ENCODE measurements around the gene CDKAL1. TPM values are rescaled to one million over a fixed set of nuclear protein-coding genes. Genes with fewer than 3 reads are reported as not detected.

Gene CDKAL1
- total and polyA plus RNA-seq, 9 of the 15 experiments (the other 6 are each of a cell fraction or from before 2014, with no cell fraction given), result 11.2 to 36.3 (median 20.1) TPM

GRCh38 chr6:20811109-20811761 is 277.0 kb downstream of the CDKAL1 start:
- H4K20me1 ChIP-seq (replicated peaks; ENCODE audit: control insufficient read depth, insufficient read depth, low read length), result no peaks in the 10 kb centered on the region
- ATAC-seq, result peak; percentile 97
- no TSS peak for BruUV-seq (replicated peaks)
- WGBS (ENCODE audit: insufficient coverage, low coverage, missing lambda C conversion rate), result 0% methylated on average over 6 of the region's 6 CpGs
- intact Hi-C loops (cut with micrococcal nuclease) (no loop called here), in situ Hi-C loops (cut with MboI) (no loop called here)
- H3K27me3 ChIP-seq (ENCODE audit: control insufficient read depth in 2 of 2, insufficient read depth in 2 of 2, low read length in 2 of 2), result no peaks in the 10 kb centered on the region
- peaks cover 8 to 20% of the 10 kb centered on the region in 2 experiments for H3K4me1 ChIP-seq (replicated peaks in 1 of 2; ENCODE audit: control insufficient read depth in 2 of 2, insufficient read depth in 2 of 2, low read length in 2 of 2)
- CTCF ChIA-PET (ENCODE audit: low intra/inter-chr PET ratio), result no interaction called here
- POLR2A ChIA-PET, result interaction anchor here (1.0 to 1.6 kb wide), 4 partner anchors 8 to 21 kb away, joined by 3 to 5 read pairs (median 4); no protein-coding TSS in a partner anchor
- H3K79me2 ChIP-seq (ENCODE audit: control insufficient read depth, insufficient read depth, low read length), result no peaks in the 10 kb centered on the region
- H3K36me3 ChIP-seq (ENCODE audit: control insufficient read depth, insufficient read depth, low read length), result no peaks in the 10 kb centered on the region; the same call in 2 of the 3 replicates
- H3K4me3 ChIP-seq, result no peak overlapping the region
- H3K9me1 ChIP-seq (ENCODE audit: control insufficient read depth, insufficient read depth, low read length), result no peaks in the 10 kb centered on the region
- H3K9ac ChIP-seq (ENCODE audit: insufficient read depth in 1 of 2, low read depth in 2 of 2, low read length in 2 of 2), result peak overlapping the region in 1 of 2 experiments; percentile 56; a peak in 2 of 4 replicates
- H3K27ac ChIP-seq (ENCODE audit: extremely low read depth, low read depth, low read length), result peak overlapping the region; percentile 80
- DNase-seq (ENCODE audit: extremely low read depth in 1 of 4, low spot score in 3 of 4), result peak; percentile 58 to 91 (median 76)
- FAIRE-seq, result peak; percentile 95
- peak overlapping the region; percentile 35 for H2AFZ ChIP-seq (ENCODE audit: low read depth, low read length)
- H3K4me2 ChIP-seq (ENCODE audit: insufficient read depth, low read length), result peak overlapping the region; percentile 61
- no peaks in the 10 kb centered on the region for H3K9me3 ChIP-seq (replicated peaks; ENCODE audit: control insufficient read depth, insufficient read depth, low read depth, low read length)
- peak; percentile 85 for TF ChIP-seq C11orf30 (IDR thresholded peaks at IDR 0.05; ENCODE audit: low read depth)
- TF ChIP-seq GATAD2A (IDR thresholded peaks at IDR 0.05), result peak; percentile 83
- peak in 1 of 2 experiments; percentile 83; a peak in 1 of 4 replicates for TF ChIP-seq TBL1XR1 (IDR thresholded peaks at IDR 0.05; ENCODE audit: low read length in 2 of 2)
- peak; percentile 87 for TF ChIP-seq EP300 (IDR thresholded peaks at IDR 0.05; ENCODE audit: low read length)
- peak; percentile 74; the same call in 1 of the 2 replicates for TF ChIP-seq LEF1 (IDR thresholded peaks at IDR 0.05)
- 0 out of 2 replicates have a peak, but pooled peaks have one; percentile 10 for TF ChIP-seq L3MBTL2 (IDR thresholded peaks at IDR 0.05)
- TF ChIP-seq, protein P1, sequence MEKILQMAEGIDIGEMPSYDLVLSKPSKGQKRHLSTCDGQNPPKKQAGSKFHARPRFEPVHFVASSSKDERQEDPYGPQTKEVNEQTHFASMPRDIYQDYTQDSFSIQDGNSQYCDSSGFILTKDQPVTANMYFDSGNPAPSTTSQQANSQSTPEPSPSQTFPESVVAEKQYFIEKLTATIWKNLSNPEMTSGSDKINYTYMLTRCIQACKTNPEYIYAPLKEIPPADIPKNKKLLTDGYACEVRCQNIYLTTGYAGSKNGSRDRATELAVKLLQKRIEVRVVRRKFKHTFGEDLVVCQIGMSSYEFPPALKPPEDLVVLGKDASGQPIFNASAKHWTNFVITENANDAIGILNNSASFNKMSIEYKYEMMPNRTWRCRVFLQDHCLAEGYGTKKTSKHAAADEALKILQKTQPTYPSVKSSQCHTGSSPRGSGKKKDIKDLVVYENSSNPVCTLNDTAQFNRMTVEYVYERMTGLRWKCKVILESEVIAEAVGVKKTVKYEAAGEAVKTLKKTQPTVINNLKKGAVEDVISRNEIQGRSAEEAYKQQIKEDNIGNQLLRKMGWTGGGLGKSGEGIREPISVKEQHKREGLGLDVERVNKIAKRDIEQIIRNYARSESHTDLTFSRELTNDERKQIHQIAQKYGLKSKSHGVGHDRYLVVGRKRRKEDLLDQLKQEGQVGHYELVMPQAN (IDR thresholded peaks at IDR 0.05; ENCODE audit: borderline replicate concordance), result peak; percentile 59; the same call in 1 of the 2 replicates
- 0 out of 2 replicates have a peak, but pooled peaks have one; percentile 39 for TF ChIP-seq THRAP3 (IDR thresholded peaks at IDR 0.05; ENCODE audit: borderline replicate concordance)
- TF ChIP-seq LCOR (CRISPR knock-in tag; IDR thresholded peaks at IDR 0.05), result peak; percentile 73; the same call in 1 of the 2 replicates
- peak; percentile 44; the same call in 1 of the 2 replicates for TF ChIP-seq NFRKB (IDR thresholded peaks at IDR 0.05; ENCODE audit: low read depth)
- TF ChIP-seq ZNF175 (CRISPR knock-in tag; IDR thresholded peaks at IDR 0.05; ENCODE audit: low read depth), result peak; percentile 66; the same call in 1 of the 2 replicates
- TF ChIP-seq MEIS2 (IDR thresholded peaks at IDR 0.05; ENCODE audit: partially characterized antibody), result peak; percentile 53
- no peak for TF ChIP-seq ZNF24 (IDR thresholded peaks at IDR 0.05)
- no peak for TF ChIP-seq ZNF830 (CRISPR knock-in tag; IDR thresholded peaks at IDR 0.05)
- TF ChIP-seq STAG1 (CRISPR knock-in tag; IDR thresholded peaks at IDR 0.05; ENCODE audit: borderline replicate concordance), result no peak
- TF ChIP-seq ZZZ3 (IDR thresholded peaks at IDR 0.05), result 0 out of 2 replicates have a peak, but pooled peaks have one; percentile 35
- no peak for TF ChIP-seq ZNF174 (CRISPR knock-in tag; IDR thresholded peaks at IDR 0.05)
- TF ChIP-seq JUN (IDR thresholded peaks at IDR 0.05; ENCODE audit: borderline replicate concordance, low read depth, low read length), result peak; percentile 100
- peak; percentile 91; the same call in 1 of the 2 replicates for TF ChIP-seq JUN (CRISPR knock-in tag; IDR thresholded peaks at IDR 0.05; ENCODE audit: borderline replicate concordance)
- no peak for TF ChIP-seq CBFB (CRISPR knock-in tag; IDR thresholded peaks at IDR 0.05)
- TF ChIP-seq MTA3 (IDR thresholded peaks at IDR 0.05; ENCODE audit: borderline replicate concordance), result no peak
- TF ChIP-seq CSDE1 (IDR thresholded peaks at IDR 0.05), result peak in 1 of 2 experiments; percentile 64; a peak in 1 of 4 replicates
- no peak for TF ChIP-seq DMBX1 (CRISPR knock-in tag; IDR thresholded peaks at IDR 0.05; ENCODE audit: borderline replicate concordance)
- TF ChIP-seq TAL1 (IDR thresholded peaks at IDR 0.05), result no peak
- peak; percentile 51; the same call in 1 of the 2 replicates for TF ChIP-seq MTA2 (IDR thresholded peaks at IDR 0.05; ENCODE audit: low read depth)

Data from K562 (cell line).